Measurements from ENCODE around the gene CABLES2. TPM values are rescaled to one million over a fixed set of nuclear protein-coding genes. Genes with fewer than 3 reads are reported as not detected.

Gene CABLES2
- total RNA-seq, 1 donor from 2014 or later = 18.1 TPM

DNA sequence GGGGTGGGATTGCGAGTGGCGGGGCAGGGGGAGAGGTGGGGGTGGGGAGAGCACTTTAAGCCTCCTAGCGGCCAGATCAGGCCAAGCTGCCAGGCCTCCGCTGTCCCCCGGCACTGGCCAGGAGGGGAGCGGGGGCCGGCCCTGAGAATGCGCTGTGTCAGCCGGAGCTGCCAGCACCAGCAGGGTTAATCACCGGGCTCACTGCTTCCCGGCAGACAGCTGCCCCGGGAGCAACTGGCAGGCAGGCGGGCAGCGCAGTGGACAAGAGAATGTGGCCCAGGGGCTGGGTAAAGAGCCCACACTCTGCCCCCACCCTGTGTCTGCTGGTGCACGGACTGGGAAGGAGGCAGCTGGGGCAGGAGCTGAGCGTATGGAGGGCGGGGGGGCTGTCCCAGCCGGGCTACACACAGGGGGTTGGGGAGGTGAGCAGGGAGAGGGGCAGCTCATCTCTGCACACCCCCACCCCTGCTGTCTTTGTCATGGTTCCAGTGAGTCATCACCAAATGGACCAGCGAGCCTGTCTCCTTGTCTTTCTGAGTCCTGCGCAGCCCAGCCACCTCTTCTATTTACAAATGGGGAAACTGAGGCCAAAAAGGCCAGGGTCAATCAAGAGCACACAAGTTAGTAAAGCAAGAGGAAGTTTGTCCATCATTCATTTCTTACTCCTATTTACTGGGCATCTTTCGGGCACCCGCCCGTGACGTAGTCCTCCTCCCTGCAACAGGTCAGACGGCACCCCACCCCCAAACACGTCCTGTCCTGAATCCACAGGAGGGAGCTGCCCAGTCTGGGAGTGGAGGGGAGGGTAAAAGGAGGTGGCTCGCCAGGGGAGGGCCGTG, 37.9 kb downstream of the CABLES2 start:
- DNase-seq (ENCODE audit: missing footprints) = peak; percentile 61
- intact Hi-C loops (cut with DNase I) = no loop called here
- no peak for ATAC-seq

DNA sequence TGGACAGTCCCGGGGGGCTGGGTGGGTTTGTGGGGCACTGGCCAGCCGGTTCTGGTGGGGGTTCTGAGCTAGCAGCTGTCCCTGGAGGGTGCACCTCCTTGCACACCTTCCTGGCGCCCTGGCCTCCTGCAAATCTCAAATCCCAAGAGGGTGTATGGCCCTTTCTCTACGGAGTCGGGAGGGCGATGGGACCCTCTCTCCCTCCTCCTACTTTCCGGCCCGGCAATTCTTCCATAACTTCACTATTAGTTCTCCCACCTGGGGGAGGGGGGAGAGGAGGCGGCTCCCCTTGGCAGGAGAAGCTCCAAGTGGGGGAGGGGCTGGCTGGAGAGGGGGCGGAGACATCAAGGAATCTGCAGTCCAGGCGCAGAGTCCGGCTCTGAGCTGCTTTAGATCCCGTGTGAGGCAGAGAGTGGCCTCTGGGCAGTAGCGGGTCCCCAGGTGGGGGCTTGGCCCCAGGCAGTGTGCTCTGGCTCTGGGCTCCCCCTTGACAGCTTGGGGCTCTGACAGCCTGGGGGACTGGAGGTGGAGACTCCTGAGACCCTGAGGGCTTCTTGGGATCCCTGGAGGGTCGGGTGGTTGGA, 38.6 kb downstream of the CABLES2 start:
- no peak for ATAC-seq
- intact Hi-C loops (cut with DNase I) = no loop called here
- peak; percentile 62 for DNase-seq (ENCODE audit: missing footprints)

DNA sequence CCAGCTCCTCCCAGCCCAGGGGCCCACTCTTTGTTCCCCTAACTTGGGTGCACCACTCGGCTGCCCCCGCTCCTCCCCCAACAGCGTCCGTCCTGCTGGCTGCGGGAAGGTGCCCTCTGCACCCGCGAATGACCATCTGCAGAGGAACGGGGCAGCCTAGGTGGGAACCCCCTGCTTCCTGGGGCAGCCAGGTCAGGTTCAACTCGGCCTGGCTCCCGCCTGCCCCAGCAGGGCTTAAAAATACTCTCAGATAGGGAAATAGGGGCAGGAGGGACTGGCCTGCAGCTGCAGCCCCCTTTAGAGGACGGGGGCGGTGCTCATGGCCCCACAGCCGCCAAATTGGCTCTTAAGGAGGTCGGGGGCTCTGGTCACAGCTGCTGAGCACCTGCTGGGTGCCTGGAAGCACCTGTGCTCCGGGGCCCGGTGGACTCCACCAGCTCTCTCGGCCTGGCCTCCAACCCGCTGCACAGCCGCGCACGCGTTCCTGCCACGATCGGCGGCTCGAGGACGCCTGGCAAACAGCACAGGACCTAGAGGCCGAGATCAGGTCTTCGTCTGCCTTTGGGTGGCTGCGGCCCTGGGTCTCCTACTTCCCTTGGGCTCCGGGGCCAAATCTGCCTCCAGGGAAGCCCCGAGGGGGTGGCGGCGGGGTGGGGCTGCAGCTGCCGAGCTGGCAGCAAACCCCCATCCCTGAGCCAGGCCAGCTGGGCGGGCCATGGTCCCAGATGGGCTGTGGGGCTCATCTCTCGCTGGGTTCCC, 39.3 kb downstream of the CABLES2 start:
- DNase-seq (ENCODE audit: missing footprints) = peak; percentile 79
- intact Hi-C loops (cut with DNase I) = loop anchor here (2.0 kb wide), 1 partner anchor 15 kb away; no protein-coding TSS in a partner anchor
- ATAC-seq = no peak

DNA sequence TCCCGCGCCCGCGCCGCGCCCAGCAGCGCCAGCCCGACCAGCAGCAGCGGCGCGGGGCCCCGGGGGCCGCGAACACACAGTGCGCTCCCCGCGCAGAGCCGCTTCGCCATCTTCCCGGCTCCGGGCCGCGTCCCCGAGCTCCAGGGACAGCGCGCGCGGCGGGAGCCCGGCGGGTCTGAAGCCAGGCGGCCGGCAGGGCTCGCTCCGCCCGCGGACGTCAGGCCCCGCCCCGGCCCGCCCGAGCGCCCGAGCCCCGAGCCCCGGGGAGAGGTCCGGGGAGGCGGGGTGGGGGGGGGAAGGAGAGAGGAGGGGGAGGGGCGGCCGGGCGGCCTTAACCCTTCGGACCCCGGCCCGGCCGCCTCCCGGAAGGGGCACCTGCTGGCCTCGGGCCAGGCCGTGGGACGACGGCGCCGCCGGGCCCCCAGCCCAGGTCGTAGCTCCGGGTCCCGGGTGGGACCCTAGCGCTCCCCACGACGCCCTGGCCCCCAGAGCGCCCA, 39.9 kb downstream of the CABLES2 start, which contains the start of gene LAMA5:
LAMA5 (minus strand) TSS at position 177 of the 497 bp plus-strand sequence; CDS start at position 110, 67 bp downstream.
- peak; percentile 76 for DNase-seq (ENCODE audit: missing footprints)
- peak; percentile 52 for ATAC-seq
- intact Hi-C loops (cut with DNase I) = loop anchor here (2.0 kb wide), 1 partner anchor 14 kb away; no protein-coding TSS in a partner anchor

DNA sequence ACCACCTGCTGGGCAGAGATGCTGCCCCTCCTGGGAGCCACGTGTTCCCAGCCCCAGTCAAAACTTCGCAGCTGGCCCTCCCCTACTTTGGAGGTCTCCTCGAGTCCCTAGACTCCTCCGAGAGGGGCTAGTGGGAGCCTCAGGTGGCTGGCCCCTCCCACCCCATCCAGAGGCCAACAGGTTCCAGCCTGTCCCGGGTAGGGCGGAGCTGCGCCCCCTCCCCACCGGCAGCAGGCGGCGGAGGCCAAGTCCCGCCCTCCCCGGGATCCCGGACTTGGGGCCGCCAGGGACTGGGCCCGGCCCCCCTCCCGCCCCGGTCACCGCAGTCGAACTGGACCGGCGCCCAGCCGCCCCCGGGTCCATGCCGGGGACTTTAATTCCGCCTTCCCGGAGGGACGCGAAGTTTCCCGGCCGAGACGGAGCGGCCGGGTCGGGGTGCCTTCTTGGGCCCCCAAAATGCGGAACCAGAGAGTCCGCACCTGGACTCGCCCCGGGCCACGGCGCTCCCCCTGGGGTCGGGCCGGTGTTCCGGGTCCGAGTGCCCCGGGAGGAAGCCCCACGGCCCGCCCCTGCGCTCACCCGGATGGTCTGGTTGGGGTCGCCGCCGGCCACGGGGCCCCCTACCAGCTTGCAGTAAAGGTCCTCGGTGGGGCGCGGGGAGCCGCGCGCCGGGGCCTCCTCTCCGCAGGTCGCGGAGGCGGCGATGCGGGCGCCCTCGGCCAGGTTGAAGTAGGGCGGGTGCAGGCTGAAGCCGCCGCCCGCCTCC, 40.5 kb downstream of the CABLES2 start:
- peak; percentile 64 for DNase-seq (ENCODE audit: missing footprints)
- intact Hi-C loops (cut with DNase I) = loop anchor here (2.0 kb wide), 1 partner anchor 14 kb away; no protein-coding TSS in a partner anchor
- no peak for ATAC-seq

DNA sequence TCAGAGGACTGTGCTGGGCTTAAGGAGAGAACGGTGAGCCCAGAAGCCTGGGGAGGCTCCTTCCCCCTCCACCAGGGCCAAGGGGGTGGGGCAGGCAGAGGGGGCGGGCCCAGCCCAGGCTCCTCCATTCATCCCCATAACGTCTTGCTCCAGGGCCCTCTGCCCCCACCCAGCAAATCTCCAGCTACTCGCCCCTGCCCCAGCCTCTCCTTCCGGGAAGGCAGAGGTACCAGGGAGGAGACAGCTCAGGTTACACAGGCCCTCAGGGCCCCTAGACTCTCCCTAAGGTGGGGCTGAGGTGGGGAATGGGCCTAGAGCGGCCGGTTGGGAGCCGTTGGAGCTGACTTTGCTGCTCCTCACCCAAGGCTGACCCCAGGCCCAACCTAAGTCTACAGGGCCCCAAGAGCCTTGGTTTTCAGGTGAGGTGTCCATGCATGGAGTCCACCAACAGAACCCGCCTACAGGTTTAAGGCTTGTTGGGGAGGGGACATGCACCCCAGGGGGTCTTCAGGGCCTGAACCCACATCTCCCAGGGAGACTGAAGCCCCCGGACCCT, 41.2 kb downstream of the CABLES2 start:
- DNase-seq (ENCODE audit: missing footprints) (peak; percentile 54), ATAC-seq (no peak)
- intact Hi-C loops (cut with DNase I) = loop anchor here (2.0 kb wide), 1 partner anchor 13 kb away; no protein-coding TSS in a partner anchor

DNA sequence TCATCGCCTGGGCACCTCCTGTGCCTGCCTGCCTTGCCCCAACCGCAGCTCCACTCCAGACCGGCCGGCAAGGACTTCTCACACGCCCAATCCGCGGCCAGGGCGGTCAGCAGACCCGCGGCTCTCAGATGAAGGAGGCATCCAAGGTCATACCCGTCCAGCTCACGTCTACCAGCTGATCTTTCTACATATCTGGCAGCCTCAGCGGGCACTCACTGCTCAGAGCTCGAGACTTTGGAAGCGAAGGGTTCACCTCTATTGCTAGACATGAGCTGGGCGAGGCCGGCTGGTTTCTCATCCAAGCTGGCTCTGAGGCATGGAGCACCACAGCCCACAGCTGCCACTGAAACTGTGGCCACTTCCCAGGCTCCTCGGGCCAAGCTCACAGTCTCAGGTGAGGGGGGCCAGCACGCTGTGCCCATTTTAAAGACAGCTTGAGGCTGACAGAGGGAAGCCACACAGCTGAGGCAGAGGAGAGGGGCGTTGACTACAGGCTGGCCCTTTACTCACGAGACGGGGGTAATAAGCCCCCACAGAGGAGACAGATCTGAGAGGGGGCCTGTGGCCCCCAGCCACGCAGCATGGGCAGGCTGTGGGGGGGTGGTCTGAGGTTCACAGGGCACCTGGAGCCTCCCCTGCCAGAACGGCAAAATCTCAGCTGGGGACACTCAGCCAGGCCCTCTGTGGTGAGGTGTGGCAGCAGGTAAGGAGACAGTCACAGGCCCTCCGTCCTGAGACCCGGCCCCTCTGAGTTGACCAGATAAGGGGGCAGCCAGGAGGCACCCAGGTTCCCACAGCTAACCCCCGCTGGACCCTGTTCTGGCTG, 42.0 kb downstream of the CABLES2 start:
- intact Hi-C loops (cut with DNase I) = no loop called here
- DNase-seq (ENCODE audit: missing footprints) (peak; percentile 79), ATAC-seq (peak; percentile 57)

DNA sequence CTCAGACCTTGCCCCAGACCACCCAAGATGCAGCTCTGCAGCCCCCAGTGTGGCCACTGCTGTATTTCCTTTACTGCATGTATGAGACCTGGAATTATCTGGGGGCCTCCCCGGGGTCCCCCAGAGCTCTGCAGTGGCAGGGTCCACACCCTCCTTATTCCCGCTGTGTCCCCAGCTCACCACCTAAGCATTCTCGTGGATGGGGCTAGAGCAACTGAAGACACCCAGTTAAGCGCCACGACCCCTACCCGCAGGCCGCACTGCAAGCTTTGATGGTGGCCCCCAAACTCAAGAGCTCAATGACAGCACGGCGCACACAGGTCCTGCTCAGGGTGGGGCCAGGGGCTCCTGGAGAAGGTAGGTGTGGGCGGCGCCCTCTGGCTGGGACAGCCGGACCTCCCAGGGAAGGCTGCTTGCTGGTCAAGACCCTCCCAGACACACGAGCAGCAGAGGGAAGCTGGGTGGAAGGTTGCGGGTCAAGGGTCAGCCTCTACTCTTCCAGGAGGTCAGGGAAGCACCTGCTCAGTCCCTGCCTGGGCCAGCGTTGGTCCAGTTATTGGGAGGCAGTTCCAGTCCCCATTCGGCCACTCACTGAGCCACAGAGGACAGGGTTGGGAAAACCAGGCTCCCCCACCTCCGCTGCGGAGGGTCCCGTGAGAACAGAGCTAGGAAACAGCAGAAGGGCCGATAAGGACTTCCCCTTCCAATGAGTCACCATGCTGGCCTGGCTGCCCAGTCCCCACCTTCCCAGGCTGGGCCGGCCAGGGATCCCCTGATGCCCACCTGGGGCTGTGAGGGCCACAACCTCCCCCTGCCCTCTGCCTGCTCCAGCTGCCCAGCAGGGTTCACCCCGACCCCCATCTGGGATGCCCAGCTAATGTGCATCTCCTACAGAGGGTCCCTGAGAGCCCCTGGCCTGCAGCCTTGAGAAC, 42.9 kb downstream of the CABLES2 start:
- intact Hi-C loops (cut with DNase I) = no loop called here
- peak; percentile 30 for DNase-seq (ENCODE audit: missing footprints)
- ATAC-seq = no peak

DNA sequence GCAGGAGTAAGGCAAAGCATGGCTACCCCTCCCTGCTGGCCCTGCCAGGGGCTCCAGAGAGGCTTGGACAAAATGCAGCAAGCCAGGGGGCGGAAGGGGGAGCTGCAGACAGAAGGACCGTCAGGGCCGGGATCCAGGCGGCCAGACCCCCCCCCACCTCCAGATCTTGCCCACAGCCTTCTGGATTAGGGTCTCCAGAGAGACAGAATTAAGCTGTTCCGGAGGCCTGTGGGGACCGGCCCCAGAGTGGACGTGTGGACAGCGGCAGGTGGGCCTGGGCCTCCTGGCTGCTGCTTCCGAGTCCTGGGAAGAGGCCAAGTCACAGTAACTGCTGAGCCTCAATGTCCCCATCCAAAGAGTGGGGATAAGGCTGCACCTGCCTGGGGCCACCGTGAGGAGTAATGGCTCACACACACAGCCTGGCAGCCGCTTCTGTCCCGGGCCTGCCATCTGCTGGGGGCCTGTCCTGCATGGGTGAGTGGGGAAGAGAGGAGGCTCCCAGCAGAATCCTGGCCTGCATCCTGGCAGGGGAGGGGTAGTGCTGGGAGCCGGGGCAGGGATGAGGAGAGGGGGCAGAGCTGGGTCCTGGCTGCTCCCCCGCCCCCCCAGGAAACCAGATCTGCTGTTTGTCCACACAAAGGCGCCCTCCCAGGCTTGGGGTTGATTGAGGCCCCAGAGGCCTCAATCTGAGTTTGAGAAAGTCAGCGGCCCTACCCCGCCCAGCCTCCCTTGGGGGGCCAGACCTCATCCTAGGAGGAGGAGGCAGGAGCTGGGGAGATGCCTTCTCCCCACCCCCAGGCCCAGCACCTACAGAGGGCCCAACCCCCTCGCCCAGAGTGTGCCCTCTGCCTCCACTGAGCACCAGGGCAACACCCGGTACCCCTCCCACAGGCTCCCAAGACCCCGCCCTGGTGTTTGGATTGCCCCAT, 43.8 kb downstream of the CABLES2 start:
- no peak for ATAC-seq
- peak; percentile 68 for DNase-seq (ENCODE audit: missing footprints)
- intact Hi-C loops (cut with DNase I) = no loop called here

DNA sequence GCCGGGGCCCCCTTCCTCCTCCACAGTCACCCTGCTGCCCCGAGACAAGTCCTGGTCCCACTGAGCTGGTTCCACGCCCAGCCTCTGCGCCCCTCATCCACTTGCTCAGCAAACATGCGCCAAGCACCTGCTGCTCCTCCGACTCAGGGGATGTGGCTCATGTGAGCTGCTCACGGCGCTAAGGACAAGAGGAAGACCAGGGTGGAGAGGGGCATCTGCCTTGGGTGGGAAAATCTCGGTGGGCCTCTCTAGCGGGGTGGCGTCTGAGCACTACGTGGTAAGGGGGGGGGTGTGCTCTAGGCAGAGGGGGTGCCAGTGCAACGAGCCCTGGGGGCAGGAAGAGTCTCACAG, 44.5 kb downstream of the CABLES2 start:
- intact Hi-C loops (cut with DNase I) = no loop called here
- no peak for ATAC-seq
- DNase-seq (ENCODE audit: missing footprints) = no peak

DNA sequence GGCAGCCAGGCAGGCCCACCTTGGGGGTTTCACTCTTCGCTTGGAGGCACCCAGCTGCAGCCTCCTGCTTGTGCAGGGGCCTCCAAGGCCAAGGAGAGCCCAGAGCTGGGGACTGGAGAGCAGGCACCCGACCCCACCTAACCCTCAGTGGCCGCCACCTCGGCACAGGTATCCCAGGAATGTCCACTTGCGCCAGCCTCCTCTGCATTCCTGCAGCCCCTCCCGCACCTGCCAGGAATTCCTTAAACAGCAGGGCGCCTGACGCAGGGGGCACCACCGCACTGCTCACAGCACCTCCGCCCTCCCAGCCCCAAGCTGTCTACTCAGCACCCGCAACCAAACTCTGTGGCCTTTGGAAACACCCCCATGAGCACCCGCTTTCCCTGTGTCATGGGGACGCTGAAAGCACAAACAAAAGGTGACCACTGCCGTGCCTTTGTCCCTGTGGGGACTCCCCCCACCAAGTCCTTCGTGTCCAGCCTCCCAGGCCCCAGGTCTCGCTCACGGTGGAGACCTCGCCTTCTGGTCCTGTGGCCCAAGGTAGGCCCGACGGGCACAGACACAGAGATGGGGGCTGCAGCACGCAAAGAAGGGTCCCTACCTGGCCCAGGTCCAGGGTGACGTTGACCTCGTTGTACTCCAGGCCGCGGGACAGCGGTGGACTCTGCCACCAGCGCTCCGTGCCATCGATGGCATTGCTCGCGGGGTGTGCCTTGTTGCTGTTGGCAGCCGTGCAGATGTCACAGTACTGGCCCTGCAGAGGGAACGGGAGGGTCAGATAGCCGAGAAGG, 45.1 kb downstream of the CABLES2 start:
- ATAC-seq (no peak), DNase-seq (ENCODE audit: missing footprints) (peak; percentile 77)
- intact Hi-C loops (cut with DNase I) = no loop called here

DNA sequence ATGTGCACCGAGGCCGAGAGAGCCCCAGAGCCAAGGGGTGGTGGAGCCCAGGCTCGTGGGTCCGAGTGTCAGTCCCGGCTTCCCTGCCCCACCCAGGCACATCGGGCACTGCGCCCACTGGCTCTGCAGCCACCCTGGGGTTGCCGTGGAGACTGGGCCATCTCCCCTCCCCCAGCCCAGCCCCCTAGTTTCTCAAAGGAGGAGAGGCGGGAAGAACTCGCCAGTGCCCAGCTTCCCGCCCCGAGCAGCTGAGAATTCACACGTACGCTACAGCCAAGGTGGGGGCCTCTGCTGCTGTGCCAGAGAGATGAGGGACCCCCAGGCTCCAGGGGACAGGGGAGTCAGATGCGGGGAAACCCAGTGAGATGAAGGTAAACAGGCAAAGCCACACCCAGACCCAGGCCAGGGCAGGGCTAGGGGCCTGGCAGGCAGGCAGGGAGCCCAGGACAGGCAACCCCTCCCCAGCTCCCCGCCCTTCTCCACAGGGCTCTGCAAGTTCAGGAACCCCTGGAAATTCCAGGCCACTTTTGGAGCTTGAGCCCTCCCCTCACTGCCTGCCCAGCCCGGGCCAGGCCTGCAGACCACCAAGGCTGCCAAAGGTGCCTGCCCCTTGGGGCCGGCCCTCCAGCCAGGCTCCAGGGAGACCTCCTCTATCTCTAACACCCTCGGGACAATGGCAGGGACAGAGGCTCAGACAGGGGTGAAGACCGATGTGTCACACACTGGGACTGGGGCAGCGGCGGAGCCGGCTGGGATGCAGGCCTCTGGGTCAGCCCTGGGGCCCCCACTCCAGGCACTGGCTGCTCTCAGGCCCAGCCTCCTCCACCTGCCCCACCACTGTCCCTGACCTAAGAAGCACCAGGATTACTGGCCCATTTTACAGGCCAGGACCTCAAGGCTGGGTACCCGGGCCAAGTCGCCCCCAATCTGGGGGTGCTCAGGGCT, 46.0 kb downstream of the CABLES2 start:
- DNase-seq (ENCODE audit: missing footprints) = peak; percentile 73
- intact Hi-C loops (cut with DNase I) = no loop called here

DNA sequence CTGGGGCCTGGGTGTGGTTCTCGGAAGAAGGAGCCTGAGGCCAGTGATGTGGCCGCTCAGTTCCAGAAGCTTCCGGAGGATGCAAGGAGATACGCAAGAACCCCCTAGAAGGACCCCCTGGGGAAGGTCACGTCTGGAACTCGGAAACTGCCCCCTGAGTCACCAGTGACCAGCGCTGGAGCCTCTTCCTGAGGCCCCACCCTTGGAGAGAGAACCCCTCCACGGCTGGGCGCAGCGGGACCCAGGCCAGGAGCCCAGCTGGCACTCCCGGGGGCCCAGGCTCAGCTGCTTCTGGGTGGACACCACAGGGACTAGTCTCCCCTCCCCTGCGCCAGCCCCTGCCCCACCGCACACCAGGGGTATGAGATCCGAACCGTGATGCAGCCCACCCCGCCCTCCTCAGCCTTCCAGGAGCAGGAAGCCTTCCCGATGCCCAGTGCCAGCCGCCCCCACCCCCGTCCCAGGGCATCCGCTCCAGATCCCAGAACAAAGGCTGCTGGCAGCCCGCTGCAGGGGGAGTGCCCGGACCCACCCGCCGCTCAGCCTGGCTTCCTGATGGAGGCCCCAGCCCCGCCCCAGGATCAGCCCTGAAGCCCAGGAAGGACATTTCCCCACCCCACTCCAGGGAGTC, 47.5 kb downstream of the CABLES2 start:
- DNase-seq (ENCODE audit: missing footprints) (peak; percentile 60), ATAC-seq (no peak)
- intact Hi-C loops (cut with DNase I) = no loop called here

More for the DNA sequence above, 46.0 kb downstream of the CABLES2 start:
- ATAC-seq = no peak
